Hindlimb muscle (tissue), 1 donor: Measurements from ENCODE around the gene LPIN1. TPM values are rescaled to one million over a fixed set of nuclear protein-coding genes. Genes with fewer than 3 reads are reported as not detected.
"Not testable (repeated sequence)": the region's sequence is repeated elsewhere in the genome, so short reads cannot be mapped to it uniquely, and the experiment has no call there.

Experiments used
- DNase-seq: peaks from one replicate; pipeline ENCODE4 v3.0.0-alpha.2; 2013
- polyA plus RNA-seq: library from polyadenylated mRNA; unstranded; fragments of 120-200 nt; gene quantifications from one replicate; pipeline ENCODE4 v1.2.1, GENCODE V29; 2013; ENCODE audit not compliant: insufficient read length

LPIN1 gene
- polyA plus RNA-seq, 1 donor, result 22.6 TPM

DNA sequence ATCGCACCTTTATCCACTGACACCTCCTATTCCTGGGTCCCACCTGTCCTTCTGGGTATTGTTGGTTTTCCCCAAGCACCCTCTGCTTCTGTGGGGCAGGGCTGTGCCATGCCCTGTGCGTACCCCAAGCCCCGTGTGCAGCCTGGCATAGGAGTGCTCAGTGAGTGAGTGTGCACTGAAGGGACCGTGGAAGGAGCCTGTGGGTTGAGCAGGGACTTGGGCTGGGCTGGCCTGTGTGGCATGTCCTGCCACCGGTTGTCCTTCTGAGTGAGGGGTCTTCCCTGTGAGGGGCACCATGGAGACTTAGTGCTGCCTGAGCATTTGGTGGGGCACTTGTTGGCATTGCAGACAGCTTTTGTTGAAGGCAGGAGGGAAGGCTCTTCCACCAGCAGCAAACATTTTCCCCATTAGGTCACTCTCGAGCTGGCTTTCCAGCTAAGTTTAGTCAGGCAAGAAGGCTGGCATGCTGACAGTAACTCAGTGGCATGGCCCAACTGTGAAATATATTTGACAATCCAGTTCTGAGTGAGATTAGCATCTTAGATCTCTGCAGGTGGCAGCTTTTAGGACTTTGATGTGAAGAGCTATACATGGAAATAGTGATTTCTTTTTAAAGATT lies 64.7 kb downstream of the LPIN1 start:
- DNase-seq, result no peak

- no peak for DNase-seq
Measured at GRCh38 chr2:11812466-11813248, 66.2 kb downstream of the LPIN1 start.

DNA sequence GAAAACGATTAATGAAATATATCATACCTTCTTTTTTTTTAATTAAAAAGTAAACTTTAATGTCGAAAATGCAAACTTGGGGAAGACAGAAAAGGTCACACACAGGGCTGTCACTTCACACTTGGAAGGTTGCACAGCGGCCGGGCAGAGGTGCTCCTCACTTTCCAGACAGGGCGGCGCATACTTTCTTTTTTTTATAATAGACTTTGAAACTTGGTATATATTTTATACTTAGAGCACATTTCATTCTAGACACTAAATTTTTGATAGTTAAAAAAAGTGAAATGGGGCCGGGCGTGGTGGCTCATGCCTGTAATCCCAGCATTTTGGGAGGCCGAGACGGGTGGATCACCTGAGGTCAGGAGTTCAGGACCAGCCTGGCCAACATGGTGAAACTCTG lies 66.9 kb downstream of the LPIN1 start:
- not testable (repeated sequence) for DNase-seq

DNA sequence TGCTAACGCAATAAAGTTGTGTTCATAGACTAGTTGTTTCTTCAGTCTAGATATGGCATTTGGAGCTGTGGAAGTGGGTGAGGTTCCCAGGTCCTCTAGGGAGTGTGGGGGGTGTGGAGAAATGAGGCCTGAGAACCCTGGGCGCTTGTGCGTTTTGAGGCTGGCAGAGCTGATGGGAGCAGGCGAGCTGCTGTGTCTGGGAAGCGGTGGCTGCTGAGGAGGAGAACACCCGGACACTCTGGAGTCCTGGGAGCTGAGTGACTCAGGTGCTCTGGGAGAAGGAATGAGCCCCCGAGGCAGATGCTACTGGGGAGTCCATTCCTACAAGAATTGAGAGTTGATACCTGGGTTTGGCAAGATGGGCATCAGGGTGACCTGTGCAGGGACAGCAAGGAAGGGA lies 67.5 kb downstream of the LPIN1 start:
- no peak for DNase-seq

DNA sequence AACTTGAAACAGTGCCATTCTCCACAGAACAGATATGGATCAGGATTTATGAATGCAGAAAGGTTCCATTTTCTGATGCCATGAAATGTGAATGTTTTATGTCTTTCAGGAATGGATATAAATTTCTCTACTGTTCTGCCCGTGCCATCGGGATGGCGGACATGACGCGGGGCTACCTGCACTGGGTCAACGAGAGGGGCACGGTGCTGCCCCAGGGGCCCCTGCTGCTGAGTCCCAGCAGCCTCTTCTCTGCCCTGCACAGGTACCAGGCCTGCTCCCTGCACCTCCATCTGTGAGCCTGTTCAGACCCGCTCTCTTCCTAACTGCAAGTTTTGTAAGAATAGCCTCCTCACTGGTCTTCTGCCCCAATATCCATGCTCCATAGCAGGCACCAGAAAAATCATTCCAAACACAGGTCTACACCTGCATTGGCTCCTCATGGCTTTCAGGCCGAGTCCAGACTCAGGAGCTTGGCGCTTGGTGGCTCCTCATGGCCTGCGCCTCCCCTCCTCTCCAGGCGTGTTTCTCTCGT lies 68.6 kb downstream of the LPIN1 start:
- no peak for DNase-seq

- DNase-seq, result not testable (repeated sequence)
Measured at GRCh38 chr2:11816935-11817334, 70.5 kb downstream of the LPIN1 start.

DNA sequence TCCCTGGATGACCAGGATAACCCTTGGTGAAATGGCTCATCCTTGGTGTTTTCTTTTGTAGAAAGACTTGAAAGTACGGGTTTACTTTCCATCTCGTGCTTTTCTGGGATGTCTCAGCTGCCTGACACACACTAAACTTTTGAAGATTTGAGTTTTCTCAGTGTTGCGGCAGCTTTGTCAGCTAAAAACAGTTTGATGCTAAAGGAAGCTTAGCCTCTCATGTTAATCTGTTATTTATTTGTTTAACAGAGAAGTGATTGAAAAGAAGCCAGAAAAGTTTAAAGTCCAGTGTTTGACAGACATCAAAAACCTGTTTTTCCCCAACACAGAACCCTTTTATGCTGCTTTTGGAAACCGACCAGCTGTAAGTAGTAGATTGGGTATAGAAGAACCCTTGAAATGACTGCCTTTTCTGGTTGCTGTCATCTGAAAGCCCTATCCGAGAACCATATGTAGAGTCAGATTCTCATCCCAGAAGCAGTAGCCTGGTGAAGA lies 72.8 kb downstream of the LPIN1 start:
- no peak for DNase-seq

GRCh38 chr2:11820650-11821049 lies 74.2 kb downstream of the LPIN1 start:
- no peak for DNase-seq

- DNase-seq, result no peak
Measured at GRCh38 chr2:11821705-11822104, 75.3 kb downstream of the LPIN1 start.

DNA sequence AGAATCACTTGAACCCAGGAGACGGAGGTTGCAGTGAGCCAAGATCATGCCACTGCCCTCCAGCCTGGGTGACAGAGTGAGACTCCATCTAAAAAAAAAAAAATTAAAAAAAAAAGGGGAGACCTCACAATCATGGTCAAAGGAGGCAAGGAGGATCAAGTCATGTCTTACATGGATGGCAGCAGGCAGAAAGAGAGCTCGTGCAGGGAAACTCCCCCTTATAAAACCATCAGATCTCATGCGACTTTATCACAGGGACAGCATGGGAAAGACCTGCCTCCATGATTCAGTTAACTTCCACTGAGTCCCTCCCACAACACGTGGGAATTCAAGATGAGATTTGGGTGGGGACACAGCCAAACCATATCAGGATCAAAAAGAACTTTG lies 75.9 kb downstream of the LPIN1 start:
- DNase-seq, result not testable (repeated sequence)

DNA sequence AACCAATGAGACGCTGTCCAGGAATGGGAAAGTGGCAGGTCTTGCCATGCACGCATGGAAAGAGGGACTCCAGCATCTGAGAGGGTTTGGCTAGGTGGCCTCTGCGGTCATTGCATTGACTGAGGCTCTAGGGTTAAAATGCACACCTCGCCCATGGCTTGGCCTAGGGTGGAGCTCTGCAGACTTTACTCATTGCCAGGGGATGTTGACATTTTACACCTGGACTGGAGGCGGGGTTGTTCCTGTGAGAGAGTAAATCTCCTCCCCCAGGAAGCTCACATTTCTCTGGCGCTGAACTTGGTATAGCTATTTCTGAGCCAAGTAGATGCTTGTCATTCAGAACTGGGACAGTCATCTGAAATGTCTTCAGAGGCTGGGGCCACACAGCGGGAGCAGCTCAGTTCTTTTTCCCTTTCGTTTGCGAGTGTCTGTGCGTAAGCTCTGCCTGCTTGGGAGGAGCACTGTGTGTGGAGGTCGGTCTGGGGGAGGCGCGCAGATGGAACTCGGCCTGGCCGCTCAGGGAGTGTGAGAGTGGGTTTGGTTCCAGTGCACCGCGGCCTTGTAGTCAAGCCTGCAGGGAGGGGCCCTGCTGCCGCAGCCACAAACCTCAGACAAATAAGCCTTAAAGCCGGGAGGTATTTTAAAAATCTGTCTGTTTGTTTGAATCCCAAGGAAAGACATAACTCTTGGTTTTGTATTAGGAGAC lies 76.5 kb downstream of the LPIN1 start:
- DNase-seq, result no peak

DNA sequence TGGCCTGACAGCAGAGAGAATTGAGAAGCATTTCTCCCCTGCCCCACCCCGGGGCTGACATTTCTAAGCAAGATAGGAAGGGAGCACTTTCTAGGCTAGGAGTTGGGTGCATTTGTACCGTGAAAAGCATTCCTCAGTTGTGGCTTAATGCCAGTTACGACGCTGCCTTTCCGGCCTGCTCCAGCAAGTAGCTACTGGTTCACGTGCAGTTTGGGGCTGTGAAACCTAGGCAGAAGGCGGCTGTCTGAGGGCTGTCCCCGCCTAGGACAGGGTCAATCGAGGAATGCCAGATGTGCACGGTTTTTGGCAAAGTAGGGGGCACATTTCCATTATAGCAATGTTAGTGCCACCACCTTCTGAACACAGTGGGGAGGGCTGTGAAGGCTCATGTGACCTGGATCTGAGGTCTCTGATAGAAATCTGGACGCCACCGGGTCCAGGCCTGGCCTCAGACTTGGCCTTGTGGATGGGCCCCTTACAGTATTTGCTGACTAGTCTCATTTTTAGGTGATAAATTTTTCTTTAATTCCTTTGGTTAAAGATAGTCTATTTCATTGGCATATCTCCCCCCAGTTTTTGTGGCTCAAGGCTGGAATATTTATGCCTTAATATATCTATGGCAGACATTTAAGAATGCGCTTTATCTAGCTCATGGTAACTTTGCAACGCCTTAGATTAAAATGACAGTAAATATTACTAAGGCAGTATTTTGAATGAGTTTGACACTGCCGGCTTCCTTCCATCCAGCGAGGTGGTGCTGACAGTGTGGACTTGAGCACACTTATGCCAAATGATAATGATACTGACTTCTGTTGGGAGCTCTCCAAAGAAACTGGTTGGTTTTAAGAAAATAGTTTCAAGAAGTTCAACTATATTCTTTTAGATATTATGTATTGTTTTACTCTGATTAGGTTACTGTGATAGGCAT lies 78.7 kb downstream of the LPIN1 start:
- no peak for DNase-seq

GRCh38 chr2:11827547-11827946 lies 81.1 kb downstream of the LPIN1 start:
- DNase-seq, result no peak

GRCh38 chr2:11828933-11829323 lies 82.5 kb downstream of the LPIN1 start:
- DNase-seq, result no peak

- DNase-seq, result peak; percentile 61
Measured at GRCh38 chr2:11829324-11829946, 83.0 kb downstream of the LPIN1 start.

GRCh38 chr2:11829947-11830707 lies 83.7 kb downstream of the LPIN1 start:
- peak; percentile 90 for DNase-seq

DNA sequence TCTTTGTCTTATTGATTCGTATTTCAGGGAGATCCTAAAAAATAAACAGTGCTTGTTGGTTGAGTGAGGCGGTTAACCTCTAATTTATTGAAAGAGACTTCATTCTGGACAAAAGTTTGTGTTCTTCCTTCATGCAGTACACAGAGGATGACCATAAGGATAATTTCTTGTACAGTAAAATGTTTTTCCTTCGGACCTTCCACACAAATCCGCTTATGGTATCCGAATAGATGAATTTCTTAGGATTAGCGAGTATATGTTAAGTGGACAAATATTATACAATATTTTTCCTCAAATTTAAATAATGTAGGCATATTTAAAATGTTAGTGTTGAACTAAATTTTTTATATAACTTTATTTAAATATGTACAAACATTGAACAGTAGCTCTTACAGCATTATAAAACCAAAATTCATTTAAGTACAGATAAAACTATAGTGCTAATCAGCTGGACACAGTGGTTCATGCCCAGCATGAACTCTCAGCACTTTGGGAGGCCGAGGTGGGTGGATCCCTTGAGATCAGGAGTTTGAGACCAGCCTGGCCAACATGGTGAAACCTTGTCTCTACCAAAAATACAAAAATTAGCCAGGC lies 84.4 kb downstream of the LPIN1 start:
- DNase-seq, result no peak

DNA sequence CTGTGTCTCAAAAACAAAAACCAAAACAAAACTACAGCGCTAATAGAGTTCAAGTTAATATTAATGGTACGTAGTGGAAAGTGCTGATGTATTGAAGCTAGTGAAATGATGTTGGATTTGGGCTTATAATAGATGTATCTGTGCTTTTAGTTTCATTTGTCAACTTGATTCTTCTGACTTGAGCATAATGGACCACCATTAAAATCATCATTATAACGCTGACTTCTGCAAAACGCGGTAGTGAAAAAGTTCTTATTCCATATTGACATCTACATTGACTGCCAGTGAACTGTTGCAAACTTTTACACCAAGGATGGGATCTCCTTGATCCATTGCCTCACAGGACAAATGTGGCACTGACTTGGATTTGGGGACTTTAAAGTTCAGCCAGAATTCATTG lies 85.0 kb downstream of the LPIN1 start:
- DNase-seq, result no peak

DNA sequence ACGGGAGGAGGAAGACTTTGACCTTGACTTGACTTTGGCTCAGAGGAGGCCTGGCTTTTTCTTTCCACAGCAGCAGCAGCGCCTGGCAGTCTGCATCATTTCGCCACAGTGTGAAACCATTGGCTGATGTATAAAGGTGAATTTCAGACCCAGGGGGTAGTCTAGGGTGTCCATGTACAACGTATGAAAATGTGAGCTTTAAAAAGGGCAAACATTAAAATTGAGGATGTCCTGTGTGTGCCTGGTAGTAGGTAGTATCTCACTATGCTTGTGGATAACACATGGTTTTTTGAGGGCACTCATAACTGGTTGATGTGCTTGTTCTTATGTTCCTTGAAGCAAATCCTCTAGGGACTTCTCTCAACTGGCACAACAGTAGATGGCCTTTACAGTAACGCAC lies 86.1 kb downstream of the LPIN1 start:
- no peak for DNase-seq

DNA sequence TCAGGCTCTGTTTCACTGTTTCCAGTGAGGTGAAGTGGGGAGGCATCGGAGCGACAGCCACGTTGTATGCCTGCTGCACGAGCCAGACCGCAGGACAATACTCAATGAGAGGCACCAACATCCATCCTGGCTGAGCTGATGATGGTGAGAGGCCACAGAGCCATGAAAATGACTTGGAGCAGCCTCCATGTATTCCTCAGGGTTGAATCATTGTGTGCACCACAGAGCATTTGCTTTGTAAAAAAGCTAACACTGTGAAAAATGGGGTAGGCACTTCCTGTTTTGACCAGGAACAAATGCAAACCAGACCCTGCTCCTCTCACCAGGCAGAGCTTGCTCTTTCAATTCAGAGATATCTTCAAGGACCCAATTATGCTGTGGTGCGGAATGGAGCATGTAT lies 87.2 kb downstream of the LPIN1 start:
- no peak for DNase-seq
